Keratinocyte (primary cell): ENCODE data around the gene CD63. TPM values are rescaled to one million over a fixed set of nuclear protein-coding genes. Genes with fewer than 3 reads are reported as not detected.

Experiments used
- DNase-seq: peaks from one replicate; pipeline ENCODE4 v3.0.0-alpha.2; 2011; ENCODE audit warnings: low read depth, missing footprints, low spot score
- FAIRE-seq: peaks from 2 replicates; lab custom pipeline; 2011; peaks lifted over from hg19 to GRCh38; lab: Jason Lieb, UNC
- H2AFZ ChIP-seq: 2 replicates; pipeline ENCODE4 v1.6.0; 2012; ENCODE audit warnings: low read length, control low read depth, inconsistent platforms; ENCODE audit not compliant: control insufficient read depth
- H3K27ac ChIP-seq: 2 replicates; pipeline ENCODE4 v1.5.1; 2011; ENCODE audit warnings: low read length; ENCODE audit not compliant: control insufficient read depth, insufficient read depth
- H3K27me3 ChIP-seq: 3 replicates; pipeline ENCODE4 v1.6.0; 2011; ENCODE audit warnings: low read length; ENCODE audit not compliant: control insufficient read depth, insufficient read depth; ENCODE audit errors: extremely low read depth
- H3K36me3 ChIP-seq, 2 experiments: 2 replicates in 1 of 2; 3 replicates in 1 of 2; pipeline ENCODE4 v1.5.1; 2011; ENCODE audit warnings: low read length in 2 of 2, mild to moderate bottlenecking in 1 of 2; ENCODE audit not compliant: control insufficient read depth in 2 of 2, insufficient read depth in 2 of 2; ENCODE audit errors: extremely low read depth in 1 of 2
- H3K4me1 ChIP-seq: 3 replicates; pipeline ENCODE4 v1.5.1; 2011; ENCODE audit warnings: low read length; ENCODE audit not compliant: control insufficient read depth, insufficient read depth; ENCODE audit errors: extremely low read depth
- H3K4me2 ChIP-seq: 3 replicates; pipeline ENCODE4 v1.6.0; 2011; ENCODE audit warnings: low read depth, low read length; ENCODE audit not compliant: control insufficient read depth, insufficient read depth; ENCODE audit errors: extremely low read depth
- H3K4me3 ChIP-seq, 3 experiments: fragments of 200-600 bp in 1 of 3; sonication (generic) in 1 of 3; 2 replicates in 2 of 3; 3 replicates in 1 of 3; pipeline ENCODE4 v1.5.1; 2011 to 2016; ENCODE audit warnings: low read length in 3 of 3, mild to moderate bottlenecking in 3 of 3, control low read depth in 2 of 3, inconsistent platforms in 1 of 3, low read depth in 1 of 3, mixed read lengths in 1 of 3, mixed run types in 1 of 3, moderate library complexity in 1 of 3; ENCODE audit not compliant: control insufficient read depth in 2 of 3, insufficient read depth in 2 of 3; ENCODE audit errors: extremely low read depth in 1 of 3
- H3K79me2 ChIP-seq: 2 replicates; pipeline ENCODE4 v1.6.0; 2012; ENCODE audit warnings: low read length; ENCODE audit not compliant: control insufficient read depth, insufficient read depth
- H3K9ac ChIP-seq: 3 replicates; pipeline ENCODE4 v1.6.0; 2011; ENCODE audit warnings: low read length; ENCODE audit not compliant: control insufficient read depth, insufficient read depth; ENCODE audit errors: extremely low read depth
- H3K9me1 ChIP-seq: 3 replicates; pipeline ENCODE4 v1.6.0; 2011; ENCODE audit warnings: low read length; ENCODE audit not compliant: control insufficient read depth, insufficient read depth; ENCODE audit errors: extremely low read depth
- H3K9me3 ChIP-seq: 2 replicates; pipeline ENCODE4 v1.5.1; 2012; ENCODE audit warnings: low read depth, low read length; ENCODE audit not compliant: control insufficient read depth
- H4K20me1 ChIP-seq: 3 replicates; pipeline ENCODE4 v1.6.0; 2011; ENCODE audit warnings: low read length; ENCODE audit not compliant: control insufficient read depth, insufficient read depth; ENCODE audit errors: extremely low read depth
- CTCF ChIP-seq, 3 experiments: IDR thresholded peaks in 1 of 3; conservative IDR thresholded peaks in 1 of 3; optimal IDR thresholded peaks in 1 of 3; 2 replicates in 2 of 3; 3 replicates in 1 of 3; pipeline versions ENCODE3 to v1.5.1; 2011; ENCODE audit warnings: low read length in 3 of 3, mild to moderate bottlenecking in 3 of 3, moderate library complexity in 2 of 3, control low read depth in 1 of 3, inconsistent platforms in 1 of 3; ENCODE audit not compliant: insufficient read depth in 2 of 3; ENCODE audit errors: extremely low read depth in 1 of 3
- EZH2 ChIP-seq: IDR thresholded peaks from one replicate; pipeline ENCODE4 v1.6.1; 2012; ENCODE audit warnings: inconsistent platforms, mild to moderate bottlenecking, low read length, moderate library complexity
- dilution Hi-C: fragments of 300-500 bp; cut with MboI; formaldehyde crosslinking; loops from one replicate; pipeline ENCODE4 v1.7.0; 2020; ENCODE audit warnings: low sequenced_read_pairs; ENCODE audit not compliant: extremely low pct_ligation_motif_present
- polyA plus RNA-seq, 5 experiments: library from polyadenylated mRNA; depleted of rRNA in 3 of 5; stranded (reverse) in 3 of 5; stranded (forward) in 1 of 5; unstranded in 1 of 5; fragments of >200 nt; gene quantifications; 1 replicate in 1 of 5; 2 replicates in 3 of 5; 3 replicates in 1 of 5; pipeline versions ENCODE4 v1.2.1 to v1.2.3, GENCODE V29; 2011 to 2012; ENCODE audit warnings: missing spikeins in 2 of 5, low read depth in 1 of 5, low replicate concordance in 1 of 5

CD63 gene
- polyA plus RNA-seq, 1 donor (not counting 4 experiments of a cell fraction or from before 2014, with no cell fraction given), result 749 TPM

DNA sequence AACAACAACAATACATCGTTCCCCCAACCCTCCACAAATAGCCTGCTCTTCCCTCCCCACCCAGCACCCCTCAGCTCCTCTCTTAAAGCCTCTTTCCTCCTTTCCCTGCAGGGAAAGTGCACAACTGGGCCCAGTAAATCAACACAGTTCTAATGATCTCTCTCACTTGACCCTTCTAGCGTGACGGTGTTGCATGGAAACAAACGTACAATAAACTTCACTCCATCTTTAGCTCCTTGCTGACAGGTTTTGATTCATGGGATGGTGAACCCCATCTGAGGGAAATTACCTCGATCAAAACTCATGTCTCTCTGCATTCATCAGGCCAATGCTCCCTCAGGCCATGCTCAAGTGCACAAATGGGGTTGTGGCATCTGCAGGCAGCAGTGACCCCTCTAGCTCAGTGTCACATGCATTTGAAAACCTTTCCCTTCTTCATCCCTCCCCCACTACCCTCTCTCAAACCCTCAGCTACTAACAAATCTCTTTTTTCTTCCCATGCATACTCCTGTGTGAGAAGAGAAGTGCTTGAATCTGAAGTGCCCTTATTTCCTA lies 37.0 kb upstream of the CD63 start:
- no peak overlapping the region for H3K27ac ChIP-seq
- H3K4me3 ChIP-seq, result no peak overlapping the region
- FAIRE-seq (no peak), DNase-seq (no peak)
- peaks cover 6% of the 10 kb centered on the region for H3K79me2 ChIP-seq
- H3K36me3 ChIP-seq, result peaks cover 8 to 18% of the 10 kb centered on the region in 2 experiments
- H3K4me2 ChIP-seq, result no peak overlapping the region
- no peaks in the 10 kb centered on the region for H3K27me3 ChIP-seq
- no peak overlapping the region for H3K9ac ChIP-seq
- H4K20me1 ChIP-seq, result no peaks in the 10 kb centered on the region
- dilution Hi-C loops, result no loop called here
- no peak overlapping the region for H2AFZ ChIP-seq
- TF ChIP-seq CTCF (optimal IDR thresholded peaks at IDR 0.05 in 1 of 3, IDR thresholded peaks at IDR 0.05 in 1 of 3, conservative IDR thresholded peaks at IDR 0.05 in 1 of 3; ENCODE audit: extremely low read depth in 1 of 3, insufficient read depth in 2 of 3, low read length in 3 of 3), result no peak
- TF ChIP-seq EZH2, result no peak
- H3K4me1 ChIP-seq, result no peaks in the 10 kb centered on the region
- H3K9me3 ChIP-seq, result no peaks in the 10 kb centered on the region
- no peaks in the 10 kb centered on the region for H3K9me1 ChIP-seq

DNA sequence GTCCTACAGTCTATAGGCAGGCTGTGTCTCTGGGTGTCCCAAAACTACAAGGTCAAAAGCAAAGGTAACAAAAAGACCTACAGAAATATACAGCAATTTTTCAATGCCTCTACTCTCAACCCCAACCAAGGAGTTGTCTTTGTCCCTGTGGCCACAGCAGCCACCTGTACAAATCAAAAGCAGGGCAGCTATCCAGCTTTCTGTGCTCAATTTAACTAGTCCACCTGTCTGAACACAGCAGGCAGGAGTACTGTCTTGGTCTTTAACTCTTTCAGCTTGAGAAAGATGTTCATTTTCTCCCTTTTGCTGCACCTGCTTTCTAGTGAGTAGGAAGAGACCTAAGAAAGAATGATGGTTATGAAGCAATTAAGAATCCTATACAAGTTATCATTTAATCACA lies 33.8 kb upstream of the CD63 start:
- H3K4me1 ChIP-seq, result no peaks in the 10 kb centered on the region
- FAIRE-seq (no peak), DNase-seq (no peak)
- H3K27ac ChIP-seq, result no peak overlapping the region
- no peak overlapping the region for H3K4me3 ChIP-seq
- peaks cover 11 to 15% of the 10 kb centered on the region in 2 experiments for H3K36me3 ChIP-seq
- dilution Hi-C loops, result no loop called here
- no peak overlapping the region for H3K9ac ChIP-seq
- H3K4me2 ChIP-seq, result no peak overlapping the region
- H3K79me2 ChIP-seq, result peaks cover 6% of the 10 kb centered on the region
- H4K20me1 ChIP-seq, result no peaks in the 10 kb centered on the region
- TF ChIP-seq EZH2 (no peak), CTCF (optimal IDR thresholded peaks at IDR 0.05 in 1 of 3, IDR thresholded peaks at IDR 0.05 in 1 of 3, conservative IDR thresholded peaks at IDR 0.05 in 1 of 3; ENCODE audit: extremely low read depth in 1 of 3, insufficient read depth in 2 of 3, low read length in 3 of 3) (no peak)
- no peak overlapping the region for H2AFZ ChIP-seq
- H3K27me3 ChIP-seq, result no peaks in the 10 kb centered on the region
- no peaks in the 10 kb centered on the region for H3K9me3 ChIP-seq
- H3K9me1 ChIP-seq, result no peaks in the 10 kb centered on the region
